GM12874 (cell line): Measurements from ENCODE around the gene ITGB8.

Source experiments
- CTCF ChIP-seq: IDR thresholded peaks from 2 replicates; pipeline ENCODE4 v1.5.1; 2011; ENCODE audit warnings: low read depth, mild to moderate bottlenecking, control low read depth, low read length, moderate library complexity; ENCODE audit not compliant: insufficient read depth

ITGB8 gene

DNA sequence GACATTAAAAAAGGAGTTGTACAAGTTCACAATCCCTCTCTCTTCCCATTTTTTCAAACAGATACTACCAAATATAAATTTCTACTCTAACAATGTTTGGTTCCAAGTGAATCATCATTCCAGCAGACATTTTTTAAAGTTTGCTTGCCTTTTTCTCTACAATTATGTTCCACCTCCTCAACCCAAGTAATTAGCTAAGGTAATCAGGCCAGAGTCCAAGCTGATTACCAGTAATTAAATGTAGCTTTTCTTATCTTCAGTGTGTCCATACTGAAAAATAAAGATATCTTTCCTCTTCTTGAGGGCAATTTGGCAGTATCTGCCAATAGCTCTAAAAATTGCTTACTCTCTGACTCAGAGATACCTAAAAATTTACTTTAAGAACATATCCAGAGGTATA lies 126.0 kb downstream of the ITGB8 start:
- no peak for TF ChIP-seq CTCF

GRCh38 chr7:20458521-20458920 lies 127.8 kb downstream of the ITGB8 start:
- no peak for TF ChIP-seq CTCF

DNA sequence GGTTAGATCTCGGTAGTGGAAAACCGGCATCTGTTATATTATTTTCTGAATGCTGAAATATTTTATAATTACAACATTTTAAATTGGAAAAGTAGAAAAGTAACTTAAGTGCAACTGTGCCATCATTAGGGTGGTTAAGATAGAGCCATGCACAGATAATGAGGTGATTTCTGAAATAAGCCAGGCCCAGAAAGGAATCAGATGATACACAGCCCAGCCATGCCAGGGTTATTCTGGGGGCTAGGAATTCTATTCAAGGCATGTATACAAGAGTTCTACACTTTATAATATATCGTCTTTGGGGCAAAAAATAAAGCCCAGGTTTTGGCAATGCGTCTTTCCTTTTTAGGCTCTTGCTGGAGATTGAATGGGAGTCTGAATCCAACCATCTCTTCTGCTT lies 128.7 kb downstream of the ITGB8 start:
- TF ChIP-seq CTCF = no peak

DNA sequence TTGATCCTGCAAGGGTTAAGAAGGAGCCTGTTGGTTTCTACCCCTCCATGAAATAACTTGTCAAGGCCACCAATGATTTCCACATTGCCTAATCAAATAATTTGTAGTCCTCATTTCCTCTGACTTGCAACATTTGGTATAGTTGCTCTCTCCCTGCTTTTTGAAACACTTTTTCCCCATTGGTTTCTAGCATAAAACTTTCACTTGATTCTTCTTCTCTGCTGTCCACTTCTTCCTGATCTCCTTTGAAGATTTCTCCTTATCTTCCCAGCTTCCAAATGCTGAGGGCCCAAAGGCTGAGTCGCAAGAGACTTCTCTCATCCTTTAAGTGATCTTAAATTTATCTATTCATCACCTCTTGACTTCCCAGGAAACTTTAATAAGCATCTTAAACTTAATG lies 134.2 kb downstream of the ITGB8 start:
- no peak for TF ChIP-seq CTCF
